ENCODE measurements around the gene MICAL3.

- TF ChIP-seq TAF1 (IDR thresholded peaks at IDR 0.05; ENCODE audit: borderline replicate concordance, insufficient read depth, low read length) (no peak), FOXP2 (optimal IDR thresholded peaks at IDR 0.05; ENCODE audit: borderline replicate concordance, extremely low read depth, extremely low read length, insufficient read depth) (no peak), POLR2AphosphoS5 (IDR thresholded peaks at IDR 0.05; ENCODE audit: low read depth, low read length) (no peak), REST (IDR thresholded peaks at IDR 0.05; ENCODE audit: insufficient read depth in 1 of 2, low read depth in 2 of 2, low read length in 2 of 2) (no peak)
Observed at GRCh38 chr22:18070041-18070440, 45.7 kb upstream of the MICAL3 start.

Data from PFSK-1 (cell line).